Keratinocyte (primary cell): ENCODE data around the gene TRAPPC10.
"Not testable (repeated sequence)": the region's sequence is repeated elsewhere in the genome, so short reads cannot be mapped to it uniquely, and the experiment has no call there.

Source experiments
- CTCF ChIP-seq, 3 experiments: IDR thresholded peaks in 1 of 3; conservative IDR thresholded peaks in 1 of 3; optimal IDR thresholded peaks in 1 of 3; 2 replicates in 2 of 3; 3 replicates in 1 of 3; pipeline versions ENCODE3 to v1.5.1; 2011; ENCODE audit warnings: low read length in 3 of 3, mild to moderate bottlenecking in 3 of 3, moderate library complexity in 2 of 3, control low read depth in 1 of 3, inconsistent platforms in 1 of 3; ENCODE audit not compliant: insufficient read depth in 2 of 3; ENCODE audit errors: extremely low read depth in 1 of 3
- EZH2 ChIP-seq: IDR thresholded peaks from one replicate; pipeline ENCODE4 v1.6.1; 2012; ENCODE audit warnings: inconsistent platforms, mild to moderate bottlenecking, low read length, moderate library complexity

GRCh38 chr21:44107589-44107988, 95.5 kb downstream of the TRAPPC10 start:
- TF ChIP-seq CTCF (optimal IDR thresholded peaks at IDR 0.05 in 1 of 3, IDR thresholded peaks at IDR 0.05 in 1 of 3, conservative IDR thresholded peaks at IDR 0.05 in 1 of 3; ENCODE audit: extremely low read depth in 1 of 3, insufficient read depth in 2 of 3, low read length in 3 of 3); EZH2: not testable (repeated sequence)
